ENCODE measurements around the gene ATF2. TPM values are rescaled to one million over a fixed set of nuclear protein-coding genes. Genes with fewer than 3 reads are reported as not detected.

The ATF2 gene
- total and polyA plus RNA-seq, 9 of the 15 experiments (the other 6 are each of a cell fraction or from before 2014, with no cell fraction given), result 24.2 to 111 (median 45.9) TPM

GRCh38 chr2:175107146-175107545 is 60.9 kb downstream of the ATF2 start:
- ChIA-PET CTCF (ENCODE audit: low intra/inter-chr PET ratio) (no interaction called here), POLR2A (interaction anchor here (1.1 to 1.5 kb wide), 2 partner anchors 27 to 31 kb away, joined by 4 to 5 read pairs; no protein-coding TSS in a partner anchor)
- no peak for ATAC-seq
- Histone ChIP-seq H3K9me3 (replicated peaks; ENCODE audit: control insufficient read depth, insufficient read depth, low read depth, low read length) (no peaks in the 10 kb centered on the region), H3K4me1 (replicated peaks in 1 of 2; ENCODE audit: control insufficient read depth in 2 of 2, insufficient read depth in 2 of 2, low read length in 2 of 2) (no peaks in the 10 kb centered on the region), H2AFZ (ENCODE audit: low read depth, low read length) (no peak overlapping the region), H3K79me2 (ENCODE audit: control insufficient read depth, insufficient read depth, low read length) (no peaks in the 10 kb centered on the region), H3K27me3 (ENCODE audit: control insufficient read depth in 2 of 2, insufficient read depth in 2 of 2, low read length in 2 of 2) (no peaks in the 10 kb centered on the region), H3K27ac (ENCODE audit: extremely low read depth, low read depth, low read length) (no peak overlapping the region), H3K9me1 (ENCODE audit: control insufficient read depth, insufficient read depth, low read length) (no peaks in the 10 kb centered on the region), H4K20me1 (replicated peaks; ENCODE audit: control insufficient read depth, insufficient read depth, low read length) (no peaks in the 10 kb centered on the region; the same call in 1 of the 2 replicates), H3K4me2 (ENCODE audit: insufficient read depth, low read length) (no peak overlapping the region), H3K36me3 (ENCODE audit: control insufficient read depth, insufficient read depth, low read length) (peaks cover 68% of the 10 kb centered on the region), H3K9ac (ENCODE audit: insufficient read depth in 1 of 2, low read depth in 2 of 2, low read length in 2 of 2) (no peak overlapping the region), H3K4me3 (no peak overlapping the region)
- WGBS (ENCODE audit: insufficient coverage, low coverage, missing lambda C conversion rate), result 99% methylated on average over 4 of the region's 4 CpGs
- DNase-seq (ENCODE audit: extremely low read depth in 1 of 4, low spot score in 3 of 4), result no peak
- intact Hi-C loops (cut with micrococcal nuclease) (no loop called here), in situ Hi-C loops (cut with MboI) (no loop called here)
- no TSS peak for BruUV-seq (replicated peaks)
- no peak for FAIRE-seq
- TF ChIP-seq ZBTB9 (CRISPR knock-in tag; IDR thresholded peaks at IDR 0.05), result no peak
- no peak for TF ChIP-seq ETS1 (conservative IDR thresholded peaks at IDR 0.05; ENCODE audit: control insufficient read depth, low read depth, low read length)
- no peak for TF ChIP-seq MBD2 (IDR thresholded peaks at IDR 0.05; ENCODE audit: borderline replicate concordance, low read depth)
- no peak for TF ChIP-seq MXI1 (IDR thresholded peaks at IDR 0.05; ENCODE audit: low read depth, low read length)
